LNCaP clone FGC (cell line): ENCODE results near the gene B3GALNT2.

ENCODE experiments used
- DNase-seq: peaks from one replicate; pipeline ENCODE4 v3.0.0-alpha.2; 2011; ENCODE audit warnings: low read depth
- H3K4me3 ChIP-seq: 2 replicates; pipeline ENCODE4 v1.5.1; 2011; ENCODE audit warnings: mild to moderate bottlenecking, low read depth, low read length, control low read depth
- CTCF ChIP-seq: IDR thresholded peaks from 2 replicates; pipeline ENCODE4 v1.5.1; 2012; ENCODE audit warnings: mild to moderate bottlenecking; ENCODE audit not compliant: control insufficient read depth, insufficient read depth; ENCODE audit errors: extremely low read depth

B3GALNT2 gene

GRCh38 chr1:235423214-235423652 is 81.0 kb downstream of the B3GALNT2 start:
- no peak for DNase-seq
- H3K4me3 ChIP-seq: no peak overlapping the region
- TF ChIP-seq CTCF: no peak

GRCh38 chr1:235421751-235422150 is 82.5 kb downstream of the B3GALNT2 start:
- no peak for DNase-seq
- no peak overlapping the region for H3K4me3 ChIP-seq
- no peak for TF ChIP-seq CTCF

GRCh38 chr1:235417086-235417697 is 87.1 kb downstream of the B3GALNT2 start:
- peak; percentile 82 for TF ChIP-seq CTCF
- no peak overlapping the region for H3K4me3 ChIP-seq
- peak; percentile 63 for DNase-seq

GRCh38 chr1:235416662-235417049 is 87.6 kb downstream of the B3GALNT2 start:
- no peak for TF ChIP-seq CTCF
- DNase-seq: no peak
- H3K4me3 ChIP-seq: no peak overlapping the region

- H3K4me3 ChIP-seq: no peak overlapping the region
- peak; percentile 70 for DNase-seq
Observed at GRCh38 chr1:235415008-235415904, 89.0 kb downstream of the B3GALNT2 start.

More at GRCh38 chr1:235415008-235415904, 89.0 kb downstream of the B3GALNT2 start:
- peak; percentile 72 for TF ChIP-seq CTCF
